OCI-LY7 (cell line): ENCODE measurements around the gene GALNTL6.

Source experiments
- CTCF ChIP-seq: fragments of 200-600 bp; sonication (generic); conservative IDR thresholded peaks from 2 replicates; pipeline ENCODE4 v1.5.1; 2014; ENCODE audit warnings: mild to moderate bottlenecking, antibody characterized with exemption, low read length, moderate library complexity, mixed read lengths
- EZH2phosphoT487 ChIP-seq: fragments of 200-600 bp; sonication (generic); IDR thresholded peaks from 2 replicates; pipeline ENCODE4 v1.6.1; 2018; ENCODE audit warnings: low read depth, borderline replicate concordance, mild to moderate bottlenecking, mixed run types, antibody characterized with exemption, low read length, moderate library complexity, mixed read lengths

DNA sequence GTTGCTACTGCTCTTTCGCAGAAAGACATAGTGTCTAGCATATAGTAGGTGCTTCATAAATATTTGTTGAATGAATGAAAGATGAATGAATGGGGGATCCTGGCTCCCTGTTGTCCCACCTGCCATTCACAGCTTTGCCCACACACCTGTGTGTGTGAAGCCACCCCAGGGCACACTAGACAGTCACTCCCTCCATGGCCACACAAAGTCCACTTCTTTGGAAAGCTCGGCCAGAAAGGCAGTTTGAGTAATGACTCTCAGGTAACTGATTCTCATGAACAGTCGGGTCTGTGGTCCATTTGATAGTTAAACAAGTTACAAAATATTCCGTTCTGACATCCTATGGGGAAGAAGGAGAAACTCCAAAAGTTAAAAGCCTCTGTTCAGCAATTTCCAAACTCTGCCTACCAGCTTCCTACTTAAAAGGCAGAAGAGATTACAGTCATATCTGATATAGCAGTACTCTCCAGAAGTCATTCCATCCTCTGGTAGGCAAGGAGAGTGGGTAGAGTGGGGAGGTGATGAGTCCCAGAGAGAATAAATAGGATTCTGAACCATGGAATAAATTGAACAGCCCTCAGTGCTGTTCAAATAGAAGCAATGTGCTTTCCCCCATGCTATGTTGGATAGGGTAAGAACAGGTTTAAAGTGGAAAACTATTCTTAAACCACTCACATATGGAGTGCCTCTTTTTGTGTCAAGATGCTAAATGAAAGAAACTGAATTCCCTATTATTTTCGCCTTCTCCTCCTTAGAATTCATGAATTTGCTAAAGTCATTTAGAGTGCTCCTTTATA, 1150.5 kb downstream of the GALNTL6 start:
- TF ChIP-seq CTCF (no peak), EZH2phosphoT487 (no peak)
